Fibroblast of lung (primary cell): ENCODE results near the gene SETX. TPM values are rescaled to one million over a fixed set of nuclear protein-coding genes. Genes with fewer than 3 reads are reported as not detected.
"Not testable (repeated sequence)": the region's sequence is repeated elsewhere in the genome, so short reads cannot be mapped to it uniquely, and the experiment has no call there.

ENCODE experiments used
- DNase-seq, 2 donors: peaks; one replicate each; pipeline versions ENCODE4 v3.0.0 to v3.0.0-alpha.2; 2010; ENCODE audit warnings: low read depth in 2 of 2
- H2AFZ ChIP-seq: 2 replicates; pipeline ENCODE4 v1.5.1; 2012; ENCODE audit warnings: low read length, control low read depth, inconsistent platforms
- H3K27ac ChIP-seq: 2 replicates; pipeline ENCODE4 v1.5.1; 2011; ENCODE audit warnings: low read length, control low read depth; ENCODE audit not compliant: insufficient read depth
- H3K27me3 ChIP-seq: 2 replicates; pipeline ENCODE4 v1.5.1; 2011; ENCODE audit warnings: mild to moderate bottlenecking, low read length; ENCODE audit not compliant: control insufficient read depth, insufficient read depth
- H3K36me3 ChIP-seq: 2 replicates; pipeline ENCODE4 v1.5.1; 2011; ENCODE audit warnings: low read length; ENCODE audit not compliant: control insufficient read depth, insufficient read depth
- H3K4me1 ChIP-seq: 2 replicates; pipeline ENCODE4 v1.5.1; 2011; ENCODE audit warnings: low read length; ENCODE audit not compliant: control insufficient read depth, insufficient read depth; ENCODE audit errors: extremely low read depth
- H3K4me2 ChIP-seq: 2 replicates; pipeline ENCODE4 v1.5.1; 2011; ENCODE audit warnings: low read length, control low read depth; ENCODE audit not compliant: insufficient read depth; ENCODE audit errors: extremely low read depth
- H3K4me3 ChIP-seq, 4 experiments: fragments of 200-600 bp in 1 of 4; sonication (generic) in 1 of 4; replicated peaks in 1 of 4; 2 replicates each; pipeline ENCODE4 v1.5.1; 2011 to 2016; ENCODE audit warnings: low read length in 4 of 4, low read depth in 3 of 4, mild to moderate bottlenecking in 3 of 4, control low read depth in 2 of 4, inconsistent platforms in 1 of 4, mixed read lengths in 1 of 4; ENCODE audit not compliant: insufficient read depth in 1 of 4; ENCODE audit errors: control extremely low read depth in 1 of 4
- H3K79me2 ChIP-seq: 2 replicates; pipeline ENCODE4 v1.5.1; 2012; ENCODE audit warnings: mild to moderate bottlenecking, low read length, inconsistent platforms; ENCODE audit not compliant: control insufficient read depth, insufficient read depth
- H3K9ac ChIP-seq: 2 replicates; pipeline ENCODE4 v1.5.1; 2011; ENCODE audit warnings: mild to moderate bottlenecking, low read length, control low read depth; ENCODE audit not compliant: insufficient read depth
- H3K9me3 ChIP-seq: 2 replicates; pipeline ENCODE4 v1.5.1; 2012; ENCODE audit warnings: low read depth, low read length; ENCODE audit not compliant: control insufficient read depth, insufficient read depth
- H4K20me1 ChIP-seq: 2 replicates; pipeline ENCODE4 v1.5.1; 2011; ENCODE audit warnings: low read length; ENCODE audit not compliant: control insufficient read depth, insufficient read depth; ENCODE audit errors: extremely low read depth
- CTCF ChIP-seq, 2 donors: IDR thresholded peaks in 1 of 2; conservative IDR thresholded peaks in 1 of 2; 1 replicate in 1 of 2; 2 replicates in 1 of 2; pipeline ENCODE4 v1.5.1; 2011 to 2012; ENCODE audit warnings: low read length in 2 of 2, control low read depth in 1 of 2, inconsistent platforms in 1 of 2, low read depth in 1 of 2, mild to moderate bottlenecking in 1 of 2
- EZH2 ChIP-seq: IDR thresholded peaks from 2 replicates; pipeline ENCODE4 v1.5.1; 2012; ENCODE audit warnings: low read length, control low read depth, mild to moderate bottlenecking; ENCODE audit errors: missing control alignments
- polyA plus RNA-seq, 2 donors: library from polyadenylated mRNA; depleted of rRNA in 1 of 2; stranded (reverse) in 1 of 2; unstranded in 1 of 2; fragments of >200 nt; gene quantifications; 2 replicates each; pipeline ENCODE4 v1.2.1, GENCODE V29; 2011 to 2012; ENCODE audit warnings: missing spikeins in 1 of 2
- total RNA-seq: library from RNA; depleted of rRNA; stranded (reverse); fragments of >200 nt; gene quantifications from 2 replicates; pipeline ENCODE4 v1.2.1, GENCODE V29; 2014

The SETX gene
- total and polyA plus RNA-seq, 2 donors (not counting 1 experiment from before 2014, with no cell fraction given), result 31.5 to 78.3 TPM

- Histone ChIP-seq H3K4me1 (no peaks in the 10 kb centered on the region), H2AFZ (no peak overlapping the region), H3K79me2 (no peaks in the 10 kb centered on the region), H3K27me3 (no peaks in the 10 kb centered on the region), H3K27ac (no peak overlapping the region), H3K9me3 (no peaks in the 10 kb centered on the region), H3K4me2 (no peak overlapping the region), H4K20me1 (no peaks in the 10 kb centered on the region), H3K36me3 (peaks cover 12% of the 10 kb centered on the region), H3K9ac (no peak overlapping the region), H3K4me3 (no peak overlapping the region)
- no peak for DNase-seq
- TF ChIP-seq CTCF (conservative IDR thresholded peaks at IDR 0.05 in 1 of 2, IDR thresholded peaks at IDR 0.05 in 1 of 2; ENCODE audit: low read depth in 1 of 2, low read length in 2 of 2) (no peak), EZH2 (no peak)
Measured at GRCh38 chr9:132383462-132383883, 28.7 kb upstream of the SETX start.

GRCh38 chr9:132381966-132382541 lies 27.3 kb upstream of the SETX start:
- Histone ChIP-seq H3K36me3 (peaks cover 19% of the 10 kb centered on the region), H4K20me1 (no peaks in the 10 kb centered on the region), H3K4me2 (no peak overlapping the region), H3K27ac (no peak overlapping the region), H3K4me1 (no peaks in the 10 kb centered on the region), H3K9ac (no peak overlapping the region), H3K9me3 (no peaks in the 10 kb centered on the region), H2AFZ (no peak overlapping the region), H3K4me3 (no peak overlapping the region), H3K27me3 (no peaks in the 10 kb centered on the region), H3K79me2 (no peaks in the 10 kb centered on the region)
- no peak for DNase-seq
- TF ChIP-seq EZH2 (no peak), CTCF (conservative IDR thresholded peaks at IDR 0.05 in 1 of 2, IDR thresholded peaks at IDR 0.05 in 1 of 2; ENCODE audit: low read depth in 1 of 2, low read length in 2 of 2) (no peak)

GRCh38 chr9:132378416-132378815 lies 23.6 kb upstream of the SETX start:
- H4K20me1 ChIP-seq, H3K9me3 ChIP-seq, H2AFZ ChIP-seq, H3K9ac ChIP-seq, H3K27me3 ChIP-seq, H3K79me2 ChIP-seq, H3K4me2 ChIP-seq, H3K4me1 ChIP-seq, H3K27ac ChIP-seq, DNase-seq, H3K4me3 ChIP-seq: not testable (repeated sequence)
- H3K36me3 ChIP-seq, result peaks cover 22% of the 10 kb centered on the region

- not testable (repeated sequence) for H4K20me1 ChIP-seq, H3K27ac ChIP-seq, H3K4me3 ChIP-seq, H3K9ac ChIP-seq, H3K79me2 ChIP-seq, H2AFZ ChIP-seq, H3K4me2 ChIP-seq, DNase-seq, H3K4me1 ChIP-seq, H3K27me3 ChIP-seq, H3K9me3 ChIP-seq
- peaks cover 22% of the 10 kb centered on the region for H3K36me3 ChIP-seq
Measured at GRCh38 chr9:132377769-132378168, 23.0 kb upstream of the SETX start.
